ENCODE data around the gene ABCA13. TPM values are rescaled to one million over a fixed set of nuclear protein-coding genes. Genes with fewer than 3 reads are reported as not detected.

ABCA13 gene
- total RNA-seq, 4 donors from 2014 or later, result under 0.01 to 0.96 (median 0.35) TPM

- Histone ChIP-seq H3K27me3 (no peaks in the 10 kb centered on the region), H3K9me3 (no peaks in the 10 kb centered on the region), H3K36me3 (no peaks in the 10 kb centered on the region), H3K4me3 (no peak overlapping the region), H3K4me1 (no peaks in the 10 kb centered on the region), H3K27ac (no peak overlapping the region)
- in situ Hi-C loops (cut with MboI; ENCODE audit: low pct_ligation_motif_present in 1 of 4, low pct_unique_long_range_greater_than_20kb in 1 of 4, low sequenced_read_pairs in 3 of 4) (no loop called here), intact Hi-C loops (cut with DNase I; ENCODE audit: low total_unique reads) (no loop called here)
- TF ChIP-seq EP300 (IDR thresholded peaks at IDR 0.05; ENCODE audit: low read depth) (no peak), POLR2AphosphoS5 (IDR thresholded peaks at IDR 0.05) (no peak), CTCF (IDR thresholded peaks at IDR 0.05) (no peak), POLR2A (IDR thresholded peaks at IDR 0.05) (no peak)
- DNase-seq, result no peak
Observed at GRCh38 chr7:48132792-48133191, 38.5 kb upstream of the ABCA13 start.

GRCh38 chr7:48139459-48139858, 31.8 kb upstream of the ABCA13 start:
- Histone ChIP-seq H3K27ac (peak overlapping the region; percentile 67 to 81 (median 78)), H3K9me3 (no peaks in the 10 kb centered on the region), H3K27me3 (no peaks in the 10 kb centered on the region), H3K4me1 (peaks cover 13 to 52% (median 34%) of the 10 kb centered on the region in 4 donors), H3K36me3 (no peaks in the 10 kb centered on the region), H3K4me3 (no peak overlapping the region)
- in situ Hi-C loops (cut with MboI; ENCODE audit: low pct_ligation_motif_present in 1 of 4, low pct_unique_long_range_greater_than_20kb in 1 of 4, low sequenced_read_pairs in 3 of 4), result no loop called here
- intact Hi-C loops (cut with DNase I; ENCODE audit: low total_unique reads), result no loop called here
- 75 to 76% methylated on average over 3 of the region's 3 CpGs for WGBS, 2 donors (ENCODE audit: low coverage in 1 of 2)
- DNase-seq, result peak; percentile 14
- TF ChIP-seq POLR2AphosphoS5 (IDR thresholded peaks at IDR 0.05) (no peak), CTCF (IDR thresholded peaks at IDR 0.05) (peak in 4 of 5 experiments; percentile 27 to 44 (median 38)), POLR2A (IDR thresholded peaks at IDR 0.05) (no peak), EP300 (IDR thresholded peaks at IDR 0.05; ENCODE audit: low read depth) (no peak)

- in situ Hi-C loops (cut with MboI; ENCODE audit: low pct_ligation_motif_present in 1 of 4, low pct_unique_long_range_greater_than_20kb in 1 of 4, low sequenced_read_pairs in 3 of 4) (no loop called here), intact Hi-C loops (cut with DNase I; ENCODE audit: low total_unique reads) (no loop called here)
- Histone ChIP-seq H3K4me1 (peaks cover 13 to 59% (median 36%) of the 10 kb centered on the region in 4 donors), H3K9me3 (no peaks in the 10 kb centered on the region), H3K36me3 (no peaks in the 10 kb centered on the region), H3K4me3 (no peak overlapping the region), H3K27me3 (no peaks in the 10 kb centered on the region), H3K27ac (peak overlapping the region; percentile 67 to 81 (median 78))
- WGBS, 2 donors (ENCODE audit: low coverage in 1 of 2), result 36 to 44% methylated on average over 4 to 7 of the region's 7 CpGs
- peak; percentile 66 for DNase-seq
- TF ChIP-seq CTCF (IDR thresholded peaks at IDR 0.05), result no peak
- peak in 2 of 3 donors; percentile 56 to 66 for TF ChIP-seq POLR2AphosphoS5 (IDR thresholded peaks at IDR 0.05)
Observed at GRCh38 chr7:48140001-48140681, 31.1 kb upstream of the ABCA13 start.

- H3K9me3 ChIP-seq, result no peaks in the 10 kb centered on the region
- no peaks in the 10 kb centered on the region for H3K36me3 ChIP-seq
- no peak for TF ChIP-seq POLR2AphosphoS5 (IDR thresholded peaks at IDR 0.05)
- TF ChIP-seq CTCF (IDR thresholded peaks at IDR 0.05), result no peak
- no peak for TF ChIP-seq POLR2A (IDR thresholded peaks at IDR 0.05)
- no peak for TF ChIP-seq EP300 (IDR thresholded peaks at IDR 0.05; ENCODE audit: low read depth)
- intact Hi-C loops (cut with DNase I; ENCODE audit: low total_unique reads), result no loop called here
- peaks cover 13 to 70% (median 39%) of the 10 kb centered on the region in 4 donors for H3K4me1 ChIP-seq
- 25 to 28% methylated on average over 1 of the region's 1 CpG for WGBS, 2 donors (ENCODE audit: low coverage in 1 of 2)
- H3K4me3 ChIP-seq, result no peak overlapping the region
- in situ Hi-C loops (cut with MboI; ENCODE audit: low pct_ligation_motif_present in 1 of 4, low pct_unique_long_range_greater_than_20kb in 1 of 4, low sequenced_read_pairs in 3 of 4), result no loop called here
- H3K27ac ChIP-seq, result peak overlapping the region; percentile 67 to 81 (median 78)
- DNase-seq, result no peak
- H3K27me3 ChIP-seq, result no peaks in the 10 kb centered on the region
Observed at GRCh38 chr7:48141521-48141920, 29.7 kb upstream of the ABCA13 start.
